Measurements from ENCODE around the gene TRAPPC8. TPM values are rescaled to one million over a fixed set of nuclear protein-coding genes. Genes with fewer than 3 reads are reported as not detected.
A peak's percentile ranks its signal among the peaks of the same experiment; 100 is the strongest.

TRAPPC8 gene
- total and polyA plus RNA-seq, 10 of the 15 experiments (the other 5 are each of a cell fraction or from before 2014, with no cell fraction given) = 13.0 to 75.4 (median 24.8) TPM

GRCh38 chr18:31942999-31943877, at the start of gene TRAPPC8 (continued):
- TF ChIP-seq RB1 (IDR thresholded peaks at IDR 0.05; ENCODE audit: borderline replicate concordance) = peak; percentile 28; the same call in 1 of the 2 replicates
- TF ChIP-seq ESRRA (IDR thresholded peaks at IDR 0.05; ENCODE audit: low read length) = no peak
- TF ChIP-seq SKIL (IDR thresholded peaks at IDR 0.05; ENCODE audit: low read depth, poor library complexity, severe bottlenecking) = no peak
- no peak; the same call in none of the 2 replicates for TF ChIP-seq SIN3A (IDR thresholded peaks at IDR 0.05; ENCODE audit: low read depth, low read length)
- no peak for TF ChIP-seq KDM1A (IDR thresholded peaks at IDR 0.05; ENCODE audit: borderline replicate concordance)
- no peak for TF ChIP-seq REST (IDR thresholded peaks at IDR 0.05; ENCODE audit: low read depth, low read length)
- TF ChIP-seq SRF (IDR thresholded peaks at IDR 0.05; ENCODE audit: low read depth in 2 of 2, low read length in 2 of 2) = peak in 1 of 2 experiments; percentile 52; a peak in 1 of 4 replicates
- no peak for TF ChIP-seq E2F8 (IDR thresholded peaks at IDR 0.05; ENCODE audit: low read depth, partially characterized antibody)
- 0 out of 2 replicates have a peak, but pooled peaks have one; percentile 29 for TF ChIP-seq ZBED1 (IDR thresholded peaks at IDR 0.05; ENCODE audit: borderline replicate concordance)
- TF ChIP-seq RELB (IDR thresholded peaks at IDR 0.05; ENCODE audit: low read depth) = peak; percentile 91
- TF ChIP-seq RELA (IDR thresholded peaks at IDR 0.05; ENCODE audit: borderline replicate concordance, partially characterized antibody) = peak; percentile 82
- no peak for TF ChIP-seq E2F4 (IDR thresholded peaks at IDR 0.05; ENCODE audit: low read depth, low read length)
- peak; percentile 61 for TF ChIP-seq LARP7 (IDR thresholded peaks at IDR 0.05)
- no peak for TF ChIP-seq CEBPB (IDR thresholded peaks at IDR 0.05; ENCODE audit: borderline replicate concordance in 1 of 2, low read depth in 2 of 2, low read length in 2 of 2)
- peak; percentile 96 for TF ChIP-seq YY1 (IDR thresholded peaks at IDR 0.05; ENCODE audit: low read depth, low read length)
